ENCODE results near the gene TXN2. TPM values are rescaled to one million over a fixed set of nuclear protein-coding genes. Genes with fewer than 3 reads are reported as not detected.

Gene TXN2
- total RNA-seq, 1 experiment from 2014 or later = 87.0 TPM

DNA sequence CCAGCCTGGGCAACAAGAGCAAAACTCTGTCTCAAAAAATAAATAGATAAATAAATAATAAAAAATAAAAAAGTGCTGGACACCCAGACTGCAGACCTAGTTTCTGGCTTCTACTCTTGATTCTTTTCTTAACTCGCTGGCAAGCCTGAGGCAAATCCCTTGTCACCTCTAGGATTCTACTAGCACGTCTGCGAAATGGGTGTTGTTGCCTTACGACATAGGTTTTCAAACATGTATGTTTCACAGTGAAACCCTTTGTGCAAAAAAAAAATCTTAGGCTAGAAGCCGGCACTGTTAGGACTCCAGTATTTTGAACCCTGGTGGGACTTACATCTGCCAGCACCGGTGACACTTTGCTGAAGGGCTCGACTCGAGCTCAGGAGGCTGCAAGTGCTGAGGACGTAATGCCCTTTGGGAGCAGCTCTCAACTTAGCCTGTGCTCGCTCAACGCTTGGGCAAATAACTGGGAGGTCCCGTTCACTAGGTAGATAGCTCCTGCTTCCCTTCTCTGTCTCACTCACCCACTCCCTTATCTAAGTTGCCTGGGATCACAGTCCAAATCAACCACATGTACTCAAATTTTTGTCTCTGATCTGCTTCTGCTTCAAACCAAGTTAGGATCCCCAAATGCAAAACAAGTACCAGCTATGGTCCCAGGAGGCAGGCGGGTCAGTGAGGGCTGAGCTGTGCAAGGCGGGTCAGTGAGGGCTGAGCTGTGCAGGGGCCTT is 59.0 kb downstream of the TXN2 start (continued):
- TF ChIP-seq, protein P1, sequence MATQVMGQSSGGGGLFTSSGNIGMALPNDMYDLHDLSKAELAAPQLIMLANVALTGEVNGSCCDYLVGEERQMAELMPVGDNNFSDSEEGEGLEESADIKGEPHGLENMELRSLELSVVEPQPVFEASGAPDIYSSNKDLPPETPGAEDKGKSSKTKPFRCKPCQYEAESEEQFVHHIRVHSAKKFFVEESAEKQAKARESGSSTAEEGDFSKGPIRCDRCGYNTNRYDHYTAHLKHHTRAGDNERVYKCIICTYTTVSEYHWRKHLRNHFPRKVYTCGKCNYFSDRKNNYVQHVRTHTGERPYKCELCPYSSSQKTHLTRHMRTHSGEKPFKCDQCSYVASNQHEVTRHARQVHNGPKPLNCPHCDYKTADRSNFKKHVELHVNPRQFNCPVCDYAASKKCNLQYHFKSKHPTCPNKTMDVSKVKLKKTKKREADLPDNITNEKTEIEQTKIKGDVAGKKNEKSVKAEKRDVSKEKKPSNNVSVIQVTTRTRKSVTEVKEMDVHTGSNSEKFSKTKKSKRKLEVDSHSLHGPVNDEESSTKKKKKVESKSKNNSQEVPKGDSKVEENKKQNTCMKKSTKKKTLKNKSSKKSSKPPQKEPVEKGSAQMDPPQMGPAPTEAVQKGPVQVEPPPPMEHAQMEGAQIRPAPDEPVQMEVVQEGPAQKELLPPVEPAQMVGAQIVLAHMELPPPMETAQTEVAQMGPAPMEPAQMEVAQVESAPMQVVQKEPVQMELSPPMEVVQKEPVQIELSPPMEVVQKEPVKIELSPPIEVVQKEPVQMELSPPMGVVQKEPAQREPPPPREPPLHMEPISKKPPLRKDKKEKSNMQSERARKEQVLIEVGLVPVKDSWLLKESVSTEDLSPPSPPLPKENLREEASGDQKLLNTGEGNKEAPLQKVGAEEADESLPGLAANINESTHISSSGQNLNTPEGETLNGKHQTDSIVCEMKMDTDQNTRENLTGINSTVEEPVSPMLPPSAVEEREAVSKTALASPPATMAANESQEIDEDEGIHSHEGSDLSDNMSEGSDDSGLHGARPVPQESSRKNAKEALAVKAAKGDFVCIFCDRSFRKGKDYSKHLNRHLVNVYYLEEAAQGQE (IDR thresholded peaks at IDR 0.05; ENCODE audit: low read depth) = no peak
- TF ChIP-seq, protein P2, sequence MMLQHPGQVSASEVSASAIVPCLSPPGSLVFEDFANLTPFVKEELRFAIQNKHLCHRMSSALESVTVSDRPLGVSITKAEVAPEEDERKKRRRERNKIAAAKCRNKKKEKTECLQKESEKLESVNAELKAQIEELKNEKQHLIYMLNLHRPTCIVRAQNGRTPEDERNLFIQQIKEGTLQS (IDR thresholded peaks at IDR 0.05) = no peak
- TF ChIP-seq JUND (IDR thresholded peaks at IDR 0.05) = no peak

DNA sequence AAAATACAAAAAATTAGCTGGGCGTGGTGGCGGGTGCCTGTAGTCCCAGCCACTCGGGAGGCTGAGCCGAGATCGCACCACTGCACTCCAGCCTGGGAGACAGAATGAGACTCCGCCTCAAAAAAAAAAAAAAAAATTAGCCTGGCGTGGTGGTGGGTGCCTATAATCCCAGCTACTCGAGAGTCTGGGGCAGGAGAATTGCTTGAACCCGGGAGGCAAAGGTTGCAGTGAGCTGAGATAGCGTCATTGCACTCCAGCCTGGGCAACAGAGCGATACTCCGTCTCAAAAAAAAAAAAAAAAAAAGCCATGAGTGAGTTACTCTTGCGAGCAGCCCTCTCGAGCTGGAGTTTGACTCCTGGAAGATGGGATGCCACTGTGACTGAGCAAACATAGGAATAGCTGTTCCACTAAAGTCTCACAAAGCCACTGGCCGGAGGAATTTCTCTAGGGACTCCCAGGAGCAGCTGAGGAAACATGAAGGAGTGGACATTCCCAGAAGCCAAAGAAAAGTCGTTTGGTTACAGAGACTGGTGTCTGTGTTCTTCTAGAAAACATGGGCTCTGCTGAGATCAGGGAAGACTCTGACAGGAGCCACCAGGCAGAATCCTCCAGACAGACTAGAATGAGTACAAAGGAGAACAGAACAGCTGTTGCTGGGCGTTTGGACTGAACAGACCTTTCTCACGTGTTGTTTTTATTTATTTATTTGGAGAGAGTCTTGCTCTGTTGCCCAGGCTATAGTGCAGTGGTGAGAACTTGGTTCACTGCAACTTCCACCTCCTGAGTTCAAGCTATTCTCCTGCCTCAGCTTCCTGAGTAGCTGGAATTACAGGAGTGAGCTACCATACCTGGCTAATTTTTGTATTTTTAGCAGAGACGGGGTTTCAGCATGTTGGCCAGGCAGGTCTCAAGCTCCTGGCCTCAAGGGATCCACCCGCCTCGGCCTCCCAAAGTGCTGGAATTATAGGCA is 61.2 kb downstream of the TXN2 start:
- POLR2A ChIA-PET = interaction anchor here (0.7 to 2.4 kb wide), 3 partner anchors 10 to 34 kb away, joined by 3 to 8 read pairs (median 5); partner anchors contain the start of gene MYH9
- TF ChIP-seq YY1 (IDR thresholded peaks at IDR 0.05; ENCODE audit: extremely low read depth, insufficient replicate concordance, low read depth, low read length) (no peak), JUND (IDR thresholded peaks at IDR 0.05) (no peak), POLR2A (IDR thresholded peaks at IDR 0.05; ENCODE audit: borderline replicate concordance, extremely low read depth, insufficient read depth, insufficient read length) (no peak), CEBPB (IDR thresholded peaks at IDR 0.05; ENCODE audit: low read depth) (no peak), CBX3 (IDR thresholded peaks at IDR 0.05; ENCODE audit: low read depth) (no peak), RAD21 (IDR thresholded peaks at IDR 0.05; ENCODE audit: low read depth) (no peak), SP1 (IDR thresholded peaks at IDR 0.05; ENCODE audit: low read depth) (no peak), EZH2 (IDR thresholded peaks at IDR 0.05) (no peak), ZNF274 (IDR thresholded peaks at IDR 0.05; ENCODE audit: low read depth, low read length) (no peak)
- TF ChIP-seq, protein P3, sequence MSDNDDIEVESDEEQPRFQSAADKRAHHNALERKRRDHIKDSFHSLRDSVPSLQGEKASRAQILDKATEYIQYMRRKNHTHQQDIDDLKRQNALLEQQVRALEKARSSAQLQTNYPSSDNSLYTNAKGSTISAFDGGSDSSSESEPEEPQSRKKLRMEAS (IDR thresholded peaks at IDR 0.05) = no peak
- TF ChIP-seq, protein P1 (IDR thresholded peaks at IDR 0.05; ENCODE audit: low read depth) = no peak

More for the DNA sequence above, 61.2 kb downstream of the TXN2 start:
- no TSS peak for BruUV-seq (replicated peaks)
- H3K4me3 ChIP-seq (replicated peaks in 1 of 2; ENCODE audit: low read depth in 1 of 2, low read length in 2 of 2) = no peak overlapping the region
- H3K79me2 ChIP-seq (ENCODE audit: insufficient read depth, low read length) = no peaks in the 10 kb centered on the region
- no peak for ATAC-seq
- no peak overlapping the region for H2AFZ ChIP-seq (ENCODE audit: low read depth, low read length, poor library complexity, severe bottlenecking)
- H3K36me3 ChIP-seq (ENCODE audit: control insufficient read depth in 1 of 2, insufficient read depth in 2 of 2, low read length in 2 of 2) = no peaks in the 10 kb centered on the region
- RAD21 ChIA-PET (ENCODE audit: low non-redundant PET in 1 of 2, low total read pairs in 2 of 2, uncharacterized antibody in 2 of 2, unreplicated experiment in 2 of 2) = no interaction called here
- intact Hi-C loops (cut with micrococcal nuclease) = no loop called here
- H3K9me2 ChIP-seq (ENCODE audit: insufficient read depth) = no peaks in the 10 kb centered on the region
- CTCF ChIA-PET = no interaction called here
- no peaks in the 10 kb centered on the region for H3K27me3 ChIP-seq (ENCODE audit: insufficient read depth, low read length)
- no peak overlapping the region for H3K4me2 ChIP-seq (ENCODE audit: low read length)
- H4K20me1 ChIP-seq (ENCODE audit: insufficient read depth) = no peaks in the 10 kb centered on the region
- H3K9ac ChIP-seq (ENCODE audit: low read length) = no peak overlapping the region
- DNase-seq (ENCODE audit: low read depth, low spot score) = no peak
- no peaks in the 10 kb centered on the region for H3K9me3 ChIP-seq (ENCODE audit: control insufficient read depth in 1 of 2, insufficient read depth in 1 of 2, low read depth in 1 of 2, low read length in 2 of 2)
- no peak overlapping the region for H3K27ac ChIP-seq (ENCODE audit: low read depth, low read length)
- peaks cover 16 to 29% of the 10 kb centered on the region in 2 experiments; a peak in 3 of 4 replicates for H3K4me1 ChIP-seq (ENCODE audit: control insufficient read depth in 1 of 2, insufficient read depth in 2 of 2, low read length in 2 of 2)
